ENCODE results near the gene SLC30A2. TPM values are rescaled to one million over a fixed set of nuclear protein-coding genes. Genes with fewer than 3 reads are reported as not detected.

The SLC30A2 gene
- total and polyA plus RNA-seq, 9 of the 15 experiments (the other 6 are each of a cell fraction or from before 2014, with no cell fraction given): 0.01 to 0.18 (median 0.06) TPM; not detected in 3

DNA sequence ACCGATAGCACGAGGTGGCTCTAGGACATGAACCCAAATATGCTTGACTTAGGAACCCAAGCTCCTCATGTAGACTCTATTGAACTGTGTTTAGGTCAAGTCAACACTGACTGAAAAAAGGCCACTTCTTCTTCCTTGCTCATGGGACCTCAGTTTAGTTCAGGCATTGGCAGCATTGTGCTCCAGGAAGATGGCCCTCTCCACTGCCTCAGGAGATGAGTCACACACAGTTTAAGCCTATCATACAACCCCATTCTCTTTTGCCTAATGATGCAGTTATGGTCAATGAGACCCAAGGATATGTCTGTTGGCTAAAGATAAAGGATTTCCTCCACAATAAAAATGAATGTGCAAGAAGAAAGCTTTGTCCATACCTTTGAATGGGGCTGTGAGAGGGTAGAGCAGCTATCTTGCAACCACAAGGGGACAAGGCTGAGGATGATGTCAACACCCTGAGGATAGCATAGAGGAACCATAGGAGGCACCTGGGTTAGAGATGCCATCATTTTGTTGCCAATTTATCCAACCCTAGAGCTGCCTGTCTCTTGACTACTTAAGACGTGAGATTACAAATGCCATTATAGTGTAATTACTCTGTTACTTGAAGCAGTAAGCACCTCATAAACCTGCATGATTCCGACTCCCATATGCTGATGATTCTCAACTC lies 24.5 kb upstream of the SLC30A2 start (continued):
- TF ChIP-seq KDM2B (CRISPR knock-in tag; IDR thresholded peaks at IDR 0.05) (no peak), MTA3 (IDR thresholded peaks at IDR 0.05; ENCODE audit: borderline replicate concordance) (peak; percentile 93), ZNF384 (IDR thresholded peaks at IDR 0.05; ENCODE audit: low read depth, low read length) (no peak; the same call in none of the 2 replicates), MYNN (IDR thresholded peaks at IDR 0.05) (peak; percentile 60), MYNN (CRISPR knock-in tag; IDR thresholded peaks at IDR 0.05) (no peak), ZC3H8 (IDR thresholded peaks at IDR 0.05) (no peak), ZNF408 (CRISPR knock-in tag; IDR thresholded peaks at IDR 0.05; ENCODE audit: low read depth) (no peak), ZNF24 (IDR thresholded peaks at IDR 0.05) (peak; percentile 76), FOXK2 (conservative IDR thresholded peaks at IDR 0.05 in 1 of 2, IDR thresholded peaks at IDR 0.05 in 1 of 2; ENCODE audit: low read depth in 2 of 2) (peak; percentile 96 to 98), EZH2 (IDR thresholded peaks at IDR 0.05; ENCODE audit: borderline replicate concordance, low read depth, low read length) (no peak; the same call in 1 of the 2 replicates), SP2 (IDR thresholded peaks at IDR 0.05; ENCODE audit: extremely low read depth, low read depth, low read length, poor library complexity, severe bottlenecking) (no peak)
- TF ChIP-seq, protein P1, sequence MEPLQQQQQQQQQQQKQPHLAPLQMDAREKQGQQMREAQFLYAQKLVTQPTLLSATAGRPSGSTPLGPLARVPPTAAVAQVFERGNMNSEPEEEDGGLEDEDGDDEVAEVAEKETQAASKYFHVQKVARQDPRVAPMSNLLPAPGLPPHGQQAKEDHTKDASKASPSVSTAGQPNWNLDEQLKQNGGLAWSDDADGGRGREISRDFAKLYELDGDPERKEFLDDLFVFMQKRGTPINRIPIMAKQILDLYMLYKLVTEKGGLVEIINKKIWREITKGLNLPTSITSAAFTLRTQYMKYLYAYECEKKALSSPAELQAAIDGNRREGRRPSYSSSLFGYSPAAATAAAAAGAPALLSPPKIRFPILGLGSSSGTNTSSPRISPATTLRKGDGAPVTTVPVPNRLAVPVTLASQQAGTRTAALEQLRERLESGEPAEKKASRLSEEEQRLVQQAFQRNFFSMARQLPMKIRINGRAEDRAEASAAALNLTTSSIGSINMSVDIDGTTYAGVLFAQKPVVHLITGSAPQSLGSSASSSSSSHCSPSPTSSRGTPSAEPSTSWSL (CRISPR knock-in tag; IDR thresholded peaks at IDR 0.05; ENCODE audit: borderline replicate concordance): no peak
- TF ChIP-seq, protein P2, sequence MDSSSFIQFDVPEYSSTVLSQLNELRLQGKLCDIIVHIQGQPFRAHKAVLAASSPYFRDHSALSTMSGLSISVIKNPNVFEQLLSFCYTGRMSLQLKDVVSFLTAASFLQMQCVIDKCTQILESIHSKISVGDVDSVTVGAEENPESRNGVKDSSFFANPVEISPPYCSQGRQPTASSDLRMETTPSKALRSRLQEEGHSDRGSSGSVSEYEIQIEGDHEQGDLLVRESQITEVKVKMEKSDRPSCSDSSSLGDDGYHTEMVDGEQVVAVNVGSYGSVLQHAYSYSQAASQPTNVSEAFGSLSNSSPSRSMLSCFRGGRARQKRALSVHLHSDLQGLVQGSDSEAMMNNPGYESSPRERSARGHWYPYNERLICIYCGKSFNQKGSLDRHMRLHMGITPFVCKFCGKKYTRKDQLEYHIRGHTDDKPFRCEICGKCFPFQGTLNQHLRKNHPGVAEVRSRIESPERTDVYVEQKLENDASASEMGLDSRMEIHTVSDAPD (CRISPR knock-in tag; IDR thresholded peaks at IDR 0.05): no peak
- TF ChIP-seq, protein P3, sequence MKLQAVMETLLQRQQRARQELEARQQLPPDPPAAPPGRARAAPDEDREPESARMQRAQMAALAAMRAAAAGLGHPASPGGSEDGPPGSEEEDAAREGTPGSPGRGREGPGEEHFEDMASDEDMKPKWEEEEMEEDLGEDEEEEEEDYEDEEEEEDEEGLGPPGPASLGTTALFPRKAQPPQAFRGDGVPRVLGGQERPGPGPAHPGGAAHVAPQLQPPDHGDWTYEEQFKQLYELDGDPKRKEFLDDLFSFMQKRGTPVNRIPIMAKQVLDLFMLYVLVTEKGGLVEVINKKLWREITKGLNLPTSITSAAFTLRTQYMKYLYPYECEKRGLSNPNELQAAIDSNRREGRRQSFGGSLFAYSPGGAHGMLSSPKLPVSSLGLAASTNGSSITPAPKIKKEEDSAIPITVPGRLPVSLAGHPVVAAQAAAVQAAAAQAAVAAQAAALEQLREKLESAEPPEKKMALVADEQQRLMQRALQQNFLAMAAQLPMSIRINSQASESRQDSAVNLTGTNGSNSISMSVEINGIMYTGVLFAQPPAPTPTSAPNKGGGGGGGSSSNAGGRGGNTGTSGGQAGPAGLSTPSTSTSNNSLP (IDR thresholded peaks at IDR 0.05; ENCODE audit: borderline replicate concordance, low read depth, low read length): peak; percentile 98; the same call in 1 of the 2 replicates
